ENCODE measurements around the gene XDH.
A peak's percentile ranks its signal among the peaks of the same experiment; 100 is the strongest.

- no peak for TF ChIP-seq NBN (IDR thresholded peaks at IDR 0.05; ENCODE audit: low read depth)
- no peak for TF ChIP-seq MYC (IDR thresholded peaks at IDR 0.05; ENCODE audit: low read depth, low read length)
- no peak for TF ChIP-seq MYC (CRISPR knock-in tag; IDR thresholded peaks at IDR 0.05; ENCODE audit: borderline replicate concordance, low read depth)
- no peak for TF ChIP-seq EP300 (IDR thresholded peaks at IDR 0.05; ENCODE audit: low read length)
- TF ChIP-seq ZBTB26 (CRISPR knock-in tag; IDR thresholded peaks at IDR 0.05): no peak
- no peak for TF ChIP-seq GTF2E2 (tag; IDR thresholded peaks at IDR 0.05)
- peak; percentile 67 for TF ChIP-seq SMC3 (conservative IDR thresholded peaks at IDR 0.05; ENCODE audit: insufficient read depth, low read depth, low read length)
- TF ChIP-seq SMAD3 (CRISPR knock-in tag; conservative IDR thresholded peaks at IDR 0.05): no peak
- TF ChIP-seq MAFG (tag; conservative IDR thresholded peaks at IDR 0.05): no peak
- TF ChIP-seq CTCF (IDR thresholded peaks at IDR 0.05 in 2 of 3, conservative IDR thresholded peaks at IDR 0.05 in 1 of 3; ENCODE audit: insufficient read depth in 2 of 3, low read depth in 1 of 3, low read length in 3 of 3): peak; percentile 87 to 89 (median 88)
- TF ChIP-seq ZNF311 (CRISPR knock-in tag; IDR thresholded peaks at IDR 0.05): no peak
- no peak for TF ChIP-seq PCBP2 (IDR thresholded peaks at IDR 0.05; ENCODE audit: low read depth, low read length, poor library complexity, severe bottlenecking)
Observed at GRCh38 chr2:31333527-31334183, 80.9 kb downstream of the XDH start.

Data from K562 (cell line).